GM12892 (cell line): ENCODE measurements around the gene FBXO36.

ENCODE experiments used
- POLR2A ChIP-seq: IDR thresholded peaks from 2 replicates; pipeline ENCODE4 v1.6.1; 2011; ENCODE audit warnings: low read depth, low read length, control low read depth
- POLR2AphosphoS5 ChIP-seq: IDR thresholded peaks from 2 replicates; pipeline ENCODE4 v1.6.1; 2011; ENCODE audit warnings: low read depth, low read length, control low read depth

DNA sequence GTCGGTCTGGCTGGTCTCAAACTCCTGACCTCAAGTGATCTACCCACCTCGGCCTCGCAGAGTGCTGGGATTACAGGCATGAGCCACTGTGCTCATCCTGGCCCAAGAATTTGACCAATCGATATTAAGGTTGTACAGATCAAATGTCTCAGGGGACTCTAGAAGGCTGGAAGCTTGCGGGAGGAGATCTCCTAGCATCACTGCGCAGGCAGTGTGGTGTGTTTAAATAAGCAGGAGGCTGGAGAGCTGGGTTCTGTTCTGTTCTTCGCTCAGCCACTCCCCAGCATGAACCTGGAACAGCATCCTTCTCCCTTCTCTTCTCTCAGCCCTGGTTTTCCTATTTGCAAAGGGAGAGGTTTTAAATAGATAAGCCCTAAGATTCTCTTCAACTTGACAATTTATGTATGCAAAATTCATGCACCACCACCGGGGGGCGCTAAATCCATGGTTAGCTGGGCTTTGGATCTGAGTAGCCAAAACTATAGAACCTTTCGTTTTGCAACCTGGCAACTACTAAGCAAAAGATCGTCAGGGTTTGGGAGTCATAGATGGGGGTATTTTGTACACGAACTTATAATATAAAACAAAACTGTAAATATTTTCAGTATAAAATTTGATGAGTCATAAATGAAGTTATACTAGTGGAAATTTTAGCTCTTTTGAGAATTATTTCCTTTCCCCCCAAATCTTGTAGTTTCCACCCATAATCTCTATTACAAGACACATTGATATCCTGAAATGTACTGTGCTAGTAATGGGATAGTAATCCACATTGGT is 85.8 kb downstream of the FBXO36 start:
- no peak for TF ChIP-seq POLR2A
- no peak for TF ChIP-seq POLR2AphosphoS5
